Psoas muscle (tissue), 8 donors: ENCODE data around the gene SPC24. TPM values are rescaled to one million over a fixed set of nuclear protein-coding genes. Genes with fewer than 3 reads are reported as not detected.
"Not testable (repeated sequence)": the region's sequence is repeated elsewhere in the genome, so short reads cannot be mapped to it uniquely, and the experiment has no call there.

Experiments
- ATAC-seq, 4 donors: fragments of 200-7000 bp; cut with Tn5 transposase; one replicate each; pipeline ENCODE4 v1.9.1; 2020; ENCODE audit warnings: moderate library complexity in 3 of 4, mild to moderate bottlenecking in 2 of 4
- DNase-seq, 2 donors: peaks; one replicate each; pipeline ENCODE4 v3.0.0-alpha.2; 2020
- H3K27ac ChIP-seq: fragments of 200-600 bp; one replicate; pipeline ENCODE4 v1.8.0; 2022
- H3K27me3 ChIP-seq, 3 donors: fragments of 200-600 bp in 1 of 3; one replicate each; pipeline versions ENCODE4 v1.6.1 to v1.8.0; 2013 to 2022; ENCODE audit warnings: low read length in 2 of 3, mild to moderate bottlenecking in 2 of 3, moderate library complexity in 1 of 3; ENCODE audit not compliant: insufficient read depth in 3 of 3
- H3K36me3 ChIP-seq, 2 donors: fragments of 200-600 bp in 1 of 2; one replicate each; pipeline versions ENCODE4 v1.6.1 to v1.8.0; 2013 to 2022; ENCODE audit warnings: low read depth in 1 of 2, mild to moderate bottlenecking in 1 of 2, moderate library complexity in 1 of 2; ENCODE audit not compliant: insufficient read depth in 1 of 2
- H3K4me1 ChIP-seq: fragments of 200-600 bp; one replicate; pipeline ENCODE4 v1.8.0; 2022
- H3K4me3 ChIP-seq: fragments of 200-600 bp; one replicate; pipeline ENCODE4 v1.8.0; 2022; ENCODE audit warnings: mild to moderate bottlenecking
- H3K9me3 ChIP-seq: fragments of 200-600 bp; one replicate; pipeline ENCODE4 v1.8.0; 2022
- WGBS, 3 donors: extraction: QIAGEN DNeasy Blood & Tissue Kit; methylation state at CpG; one replicate each; pipeline versions ENCODE4 v1.1.6 to v1.1.7; 2013; 5-methylcytosine and 5-hydroxymethylcytosine counted together
- intact Hi-C, 2 donors: fragments of 100-400 bp; cut with DNase I; formaldehyde crosslinking; loops; one replicate each; pipeline versions ENCODE4 v1.11.0 to v1.14.2; 2022
- polyA plus RNA-seq, 3 donors: library from polyadenylated mRNA; stranded (reverse); fragments of 200-250 nt; gene quantifications; one replicate each; pipeline ENCODE4 v1.2.3, GENCODE V29; 2013
- total RNA-seq, 4 donors: library from RNA; stranded (reverse); fragmentation: NEBNext Ultra II Directional in 2 of 4; extraction: Animal tissue kit (Norgen Biotek cat#: 25700) in 2 of 4; gene quantifications; one replicate each; pipeline versions ENCODE4 v1.2.1 to v1.2.4, GENCODE V29; 2021 to 2023
- TF ChIP-seq, protein P1 (sequence below): fragments of 200-600 bp; IDR thresholded peaks from one replicate; pipeline ENCODE4 v1.8.0; 2022; ENCODE audit warnings: antibody characterized with exemption
- donor health status: healthy with polysubstance abuse.
- donor health status: DM: no; HTN: no; CAD: no; lungs with moderate emphysema.
- donor health status: Bipolar disorder and iron deficiency.
- donor health status: healthy.
- donor health status: DM: yes; HTN: yes; CAD: no.
- donor health status: DM: no; HTN: no; CAD: no.
- donor health status: DM: no; HTN: no; CAD: no.
- donor health status: DM: yes; HTN: yes; CAD: no.

The SPC24 gene
- total and polyA plus RNA-seq, 7 donors = 0.14 to 1.7 (median 0.55) TPM

DNA sequence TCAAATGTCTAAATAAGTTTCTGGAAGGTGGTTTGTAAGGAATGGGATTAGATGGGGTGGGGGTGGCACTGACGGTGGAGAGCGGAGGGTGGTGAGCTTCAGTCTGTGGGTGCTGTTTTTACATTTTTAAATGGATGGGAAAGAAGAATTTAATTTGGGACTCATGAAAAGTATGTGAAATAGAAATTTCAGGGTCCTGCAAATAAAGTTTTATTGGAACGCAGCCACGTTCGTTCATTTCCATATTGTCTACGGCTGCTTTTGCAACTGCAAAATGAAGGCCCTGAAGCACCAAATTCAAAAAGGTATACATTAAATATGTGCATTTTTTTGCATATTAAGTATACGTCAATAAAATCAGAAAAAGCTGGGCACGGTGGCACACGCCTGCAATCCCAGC, 31.9 kb upstream of the SPC24 start:
- no peak for DNase-seq
- WGBS, 3 donors = 84 to 96% (median 93%) methylated on average over 9 of the region's 9 CpGs

DNA sequence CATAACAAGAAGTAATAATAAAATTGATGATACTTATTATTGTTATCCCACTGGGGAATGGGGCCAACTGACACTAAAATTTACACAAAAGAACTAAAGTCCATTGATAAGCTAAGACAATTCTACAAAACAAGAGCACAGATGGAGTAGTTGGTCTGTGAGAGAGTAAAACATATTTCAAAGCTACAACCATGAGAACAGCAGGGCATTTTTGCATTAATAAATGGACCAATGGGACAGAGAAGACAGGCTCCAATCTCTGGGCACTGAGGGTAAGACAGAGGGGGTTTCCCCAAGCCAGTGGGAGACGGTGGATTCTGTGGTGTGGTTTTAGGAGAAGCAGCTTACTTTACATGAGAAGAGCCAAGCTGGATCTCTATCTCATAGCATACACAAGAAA, 27.4 kb upstream of the SPC24 start:
- no peaks in the 10 kb centered on the region for H3K9me3 ChIP-seq
- TF ChIP-seq, protein P1, sequence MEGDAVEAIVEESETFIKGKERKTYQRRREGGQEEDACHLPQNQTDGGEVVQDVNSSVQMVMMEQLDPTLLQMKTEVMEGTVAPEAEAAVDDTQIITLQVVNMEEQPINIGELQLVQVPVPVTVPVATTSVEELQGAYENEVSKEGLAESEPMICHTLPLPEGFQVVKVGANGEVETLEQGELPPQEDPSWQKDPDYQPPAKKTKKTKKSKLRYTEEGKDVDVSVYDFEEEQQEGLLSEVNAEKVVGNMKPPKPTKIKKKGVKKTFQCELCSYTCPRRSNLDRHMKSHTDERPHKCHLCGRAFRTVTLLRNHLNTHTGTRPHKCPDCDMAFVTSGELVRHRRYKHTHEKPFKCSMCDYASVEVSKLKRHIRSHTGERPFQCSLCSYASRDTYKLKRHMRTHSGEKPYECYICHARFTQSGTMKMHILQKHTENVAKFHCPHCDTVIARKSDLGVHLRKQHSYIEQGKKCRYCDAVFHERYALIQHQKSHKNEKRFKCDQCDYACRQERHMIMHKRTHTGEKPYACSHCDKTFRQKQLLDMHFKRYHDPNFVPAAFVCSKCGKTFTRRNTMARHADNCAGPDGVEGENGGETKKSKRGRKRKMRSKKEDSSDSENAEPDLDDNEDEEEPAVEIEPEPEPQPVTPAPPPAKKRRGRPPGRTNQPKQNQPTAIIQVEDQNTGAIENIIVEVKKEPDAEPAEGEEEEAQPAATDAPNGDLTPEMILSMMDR = no peak
- no peak for DNase-seq
- no peak overlapping the region for H3K4me3 ChIP-seq
- peaks cover 13% of the 10 kb centered on the region for H3K4me1 ChIP-seq
- H3K27ac ChIP-seq = no peak overlapping the region
- intact Hi-C loops = no loop called here
- ATAC-seq = no peak
- H3K36me3 ChIP-seq = peaks cover 0 to 52% of the 10 kb centered on the region in 2 donors
- 79 to 100% (median 82%) methylated on average over 1 of the region's 1 CpG for WGBS, 3 donors
- H3K27me3 ChIP-seq = no peaks in the 10 kb centered on the region

More for the DNA sequence above, 31.9 kb upstream of the SPC24 start:
- Histone ChIP-seq H3K27ac (no peak overlapping the region), H3K9me3 (no peaks in the 10 kb centered on the region), H3K27me3 (no peaks in the 10 kb centered on the region), H3K4me3 (no peak overlapping the region), H3K4me1 (peaks cover 11% of the 10 kb centered on the region), H3K36me3 (peaks cover 0 to 58% of the 10 kb centered on the region in 2 donors)
- ATAC-seq = no peak
- TF ChIP-seq, protein P1 = no peak
- intact Hi-C loops = no loop called here

DNA sequence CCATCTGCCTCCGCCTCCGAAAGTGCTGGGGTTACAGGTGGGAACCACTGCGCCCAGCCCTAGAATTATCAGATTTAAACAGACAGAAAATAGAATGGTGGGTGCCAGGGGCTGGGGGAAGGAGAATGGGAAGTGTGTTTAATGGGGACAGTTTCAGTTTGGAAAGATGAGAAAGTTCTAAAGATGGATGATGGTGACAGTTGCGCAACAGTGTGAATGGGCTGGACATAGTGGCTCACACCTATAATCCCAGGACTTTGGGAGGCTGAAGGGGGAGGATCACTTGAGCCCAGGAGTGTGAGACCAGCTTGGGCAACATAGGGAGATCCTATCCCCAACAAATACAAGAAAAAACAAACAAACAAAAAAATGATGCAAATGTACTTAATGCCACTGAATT, 25.9 kb upstream of the SPC24 start:
- no peaks in the 10 kb centered on the region for H3K27me3 ChIP-seq
- TF ChIP-seq, protein P1 = no peak
- H3K4me3 ChIP-seq = no peak overlapping the region
- H3K9me3 ChIP-seq = no peaks in the 10 kb centered on the region
- WGBS, 3 donors = 93 to 95% (median 94%) methylated on average over 4 of the region's 4 CpGs
- H3K27ac ChIP-seq = no peak overlapping the region
- intact Hi-C loops = no loop called here
- peaks cover 13% of the 10 kb centered on the region for H3K4me1 ChIP-seq
- DNase-seq = no peak
- peaks cover 0 to 52% of the 10 kb centered on the region in 2 donors for H3K36me3 ChIP-seq
- ATAC-seq = no peak

DNA sequence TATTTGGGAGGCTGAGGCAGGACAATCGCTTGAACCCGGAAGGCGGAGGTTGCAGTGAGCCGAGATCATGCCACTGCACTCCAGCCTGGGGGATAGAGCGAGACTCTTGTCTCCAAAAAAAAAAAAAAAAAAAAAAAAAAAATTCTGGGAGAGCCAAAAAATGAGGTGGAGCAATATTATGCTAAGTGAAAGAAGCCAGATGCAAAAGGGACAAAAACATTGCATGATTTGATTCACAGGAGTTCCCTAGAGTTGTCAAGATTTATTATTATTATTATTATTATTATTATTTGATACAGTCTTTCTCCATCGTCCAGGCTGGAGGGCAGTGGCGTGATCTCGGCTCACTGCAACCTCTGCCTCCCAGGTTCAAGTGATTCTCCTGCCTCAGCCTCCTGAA, 25.4 kb upstream of the SPC24 start:
- H3K9me3 ChIP-seq, intact Hi-C loops, H3K4me3 ChIP-seq, H3K27ac ChIP-seq, H3K27me3 ChIP-seq, DNase-seq: not testable (repeated sequence)
- peak in 1 of 4 donors; percentile 51 for ATAC-seq
- 55 to 84% (median 71%) methylated on average over 8 of the region's 8 CpGs for WGBS, 3 donors
- H3K36me3 ChIP-seq = peaks cover 0 to 52% of the 10 kb centered on the region in 2 donors
- peaks cover 13% of the 10 kb centered on the region for H3K4me1 ChIP-seq

DNA sequence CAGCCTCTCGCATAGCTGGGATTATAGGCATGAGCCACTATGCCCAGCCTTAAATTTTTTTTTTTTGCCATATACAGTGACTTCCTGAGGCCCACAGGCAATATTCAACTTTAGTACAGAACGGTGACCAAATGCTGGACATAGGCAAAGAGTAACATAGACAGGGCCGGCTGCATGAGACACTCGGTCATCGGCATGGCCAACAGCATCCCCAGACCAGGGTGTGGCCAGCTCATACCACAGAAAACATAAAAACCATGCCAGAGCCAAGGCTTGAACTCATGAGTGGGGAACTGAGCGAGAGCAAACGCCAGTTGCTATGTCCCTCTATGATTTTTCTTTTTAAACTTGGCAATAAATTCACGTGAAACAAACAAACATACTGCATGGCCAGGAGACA, 24.8 kb upstream of the SPC24 start:
- Histone ChIP-seq H3K4me1 (peaks cover 13% of the 10 kb centered on the region), H3K9me3 (no peaks in the 10 kb centered on the region), H3K27me3 (no peaks in the 10 kb centered on the region), H3K4me3 (no peak overlapping the region), H3K36me3 (peaks cover 0 to 52% of the 10 kb centered on the region in 2 donors), H3K27ac (peak overlapping the region; percentile 34)
- ATAC-seq = peak in 1 of 4 donors; percentile 42
- intact Hi-C loops = no loop called here
- 39 to 62% (median 45%) methylated on average over 8 of the region's 8 CpGs for WGBS, 3 donors
- no peak for DNase-seq
- TF ChIP-seq, protein P1 = no peak
